ENCODE measurements around the gene KRT6A. TPM values are rescaled to one million over a fixed set of nuclear protein-coding genes. Genes with fewer than 3 reads are reported as not detected.
A peak's percentile ranks its signal among the peaks of the same experiment; 100 is the strongest.

KRT6A gene
- total RNA-seq, 4 donors from 2014 or later, result 1,263 to 22,053 (median 17,717) TPM

GRCh38 chr12:52529417-52529816, 36.4 kb upstream of the KRT6A start:
- DNase-seq, result no peak
- intact Hi-C loops (cut with DNase I), result loop anchor here (10.0 kb wide), 1 partner anchor 345 kb away; no protein-coding TSS in a partner anchor
- no peaks in the 10 kb centered on the region for H3K27me3 ChIP-seq
- H3K36me3 ChIP-seq, result no peaks in the 10 kb centered on the region
- H3K9me3 ChIP-seq, result no peaks in the 10 kb centered on the region
- 90 to 95% methylated on average over 2 of the region's 2 CpGs for WGBS, 2 donors
- no peak overlapping the region for H3K27ac ChIP-seq
- H3K4me1 ChIP-seq, result peaks cover 13 to 27% (median 15%) of the 10 kb centered on the region in 3 donors
- TF ChIP-seq CTCF (IDR thresholded peaks at IDR 0.05), result no peak
- no peak for TF ChIP-seq POLR2A (IDR thresholded peaks at IDR 0.05)
- no peak overlapping the region for H3K4me3 ChIP-seq

GRCh38 chr12:52528641-52529143, 35.6 kb upstream of the KRT6A start:
- TF ChIP-seq CTCF (IDR thresholded peaks at IDR 0.05), result no peak
- TF ChIP-seq POLR2A (IDR thresholded peaks at IDR 0.05), result no peak
- intact Hi-C loops (cut with DNase I), result loop anchor here (10.0 kb wide), 1 partner anchor 346 kb away; no protein-coding TSS in a partner anchor
- Histone ChIP-seq H3K36me3 (no peaks in the 10 kb centered on the region), H3K27me3 (peaks cover 0 to 5% (median 0%) of the 10 kb centered on the region in 4 donors), H3K4me3 (no peak overlapping the region), H3K9me3 (no peaks in the 10 kb centered on the region), H3K27ac (no peak overlapping the region), H3K4me1 (peaks cover 13 to 35% (median 22%) of the 10 kb centered on the region in 3 donors)
- 83 to 86% methylated on average over 3 to 5 of the region's 8 CpGs for WGBS, 2 donors
- DNase-seq, result no peak

GRCh38 chr12:52527121-52527800, 34.2 kb upstream of the KRT6A start:
- no peak for TF ChIP-seq CTCF (IDR thresholded peaks at IDR 0.05)
- no peak for TF ChIP-seq POLR2A (IDR thresholded peaks at IDR 0.05)
- DNase-seq, result no peak
- peak overlapping the region in 1 of 4 donors; percentile 92 for H3K27ac ChIP-seq

DNA sequence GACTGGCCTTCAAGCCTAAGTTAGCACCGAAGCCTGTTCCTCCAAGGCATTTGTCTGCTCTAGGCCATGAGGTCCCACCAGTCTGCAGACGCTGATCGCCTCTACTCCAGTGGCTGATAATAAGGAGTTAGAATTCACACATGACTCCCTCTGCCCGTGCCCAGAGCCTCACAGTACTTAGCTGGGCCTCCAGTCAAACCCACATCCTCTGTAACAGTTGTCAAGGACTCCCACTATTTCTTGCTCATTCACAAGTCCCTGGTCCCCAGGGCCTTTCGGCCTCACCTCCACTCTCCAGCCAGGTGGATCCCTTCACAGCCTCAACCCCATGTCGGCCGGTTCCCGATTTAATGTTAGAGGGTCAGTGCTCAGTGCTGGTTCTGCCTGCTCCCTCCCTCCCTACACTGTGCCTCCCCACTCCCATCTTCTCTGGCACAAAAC, 33.5 kb upstream of the KRT6A start:
- Histone ChIP-seq H3K9me3 (no peaks in the 10 kb centered on the region), H3K27ac (peak overlapping the region in 3 of 4 donors; percentile 81 to 92 (median 89)), H3K27me3 (peaks cover 0 to 5% (median 0%) of the 10 kb centered on the region in 4 donors), H3K4me1 (peaks cover 29 to 56% (median 31%) of the 10 kb centered on the region in 3 donors), H3K4me3 (no peak overlapping the region), H3K36me3 (no peaks in the 10 kb centered on the region)
- no peak for TF ChIP-seq POLR2A (IDR thresholded peaks at IDR 0.05)
- WGBS, 2 donors, result 85 to 95% methylated on average over 4 to 8 of the region's 8 CpGs
- no peak for DNase-seq
- intact Hi-C loops (cut with DNase I), result loop anchor here (10.0 kb wide), 1 partner anchor 348 kb away; no protein-coding TSS in a partner anchor

More at GRCh38 chr12:52527121-52527800, 34.2 kb upstream of the KRT6A start:
- 46 to 62% methylated on average over 2 to 3 of the region's 4 CpGs for WGBS, 2 donors
- intact Hi-C loops (cut with DNase I), result loop anchor here (10.0 kb wide), 1 partner anchor 348 kb away; no protein-coding TSS in a partner anchor
- peaks cover 0 to 5% (median 0%) of the 10 kb centered on the region in 4 donors for H3K27me3 ChIP-seq
- H3K4me1 ChIP-seq, result peaks cover 24 to 49% (median 31%) of the 10 kb centered on the region in 3 donors
- H3K9me3 ChIP-seq, result no peaks in the 10 kb centered on the region
- H3K36me3 ChIP-seq, result no peaks in the 10 kb centered on the region
- H3K4me3 ChIP-seq, result no peak overlapping the region

GRCh38 chr12:52525661-52526499, 32.8 kb upstream of the KRT6A start:
- H3K27me3 ChIP-seq, result peaks cover 0 to 5% (median 0%) of the 10 kb centered on the region in 4 donors
- peaks cover 29 to 63% (median 35%) of the 10 kb centered on the region in 3 donors for H3K4me1 ChIP-seq
- TF ChIP-seq CTCF (IDR thresholded peaks at IDR 0.05) (no peak), POLR2A (IDR thresholded peaks at IDR 0.05) (no peak)
- no peaks in the 10 kb centered on the region for H3K36me3 ChIP-seq
- intact Hi-C loops (cut with DNase I), result loop anchor here (10.0 kb wide), 1 partner anchor 349 kb away; no protein-coding TSS in a partner anchor
- peak overlapping the region in 2 of 4 donors; percentile 11 to 12 for H3K4me3 ChIP-seq
- H3K27ac ChIP-seq, result peak overlapping the region; percentile 81 to 92 (median 88)
- H3K9me3 ChIP-seq, result no peaks in the 10 kb centered on the region
- WGBS, 2 donors, result 45 to 53% methylated on average over 6 to 11 of the region's 13 CpGs
- DNase-seq, result no peak

All from esophagus squamous epithelium (tissue), 5 donors.